Dermis blood vessel endothelial cell (primary cell): Measurements from ENCODE around the gene ABITRAM. TPM values are rescaled to one million over a fixed set of nuclear protein-coding genes. Genes with fewer than 3 reads are reported as not detected.
"Not testable (repeated sequence)": the region's sequence is repeated elsewhere in the genome, so short reads cannot be mapped to it uniquely, and the experiment has no call there.

Experiments used
- DNase-seq: peaks from one replicate; pipeline ENCODE4 v3.0.0; 2010
- total RNA-seq: library from RNA; depleted of rRNA; stranded (reverse); fragments of >200 nt; gene quantifications from 2 replicates; pipeline ENCODE4 v1.2.3, GENCODE V29; 2014

ABITRAM gene
- total RNA-seq, 1 donor from 2014 or later, result 3.1 TPM

DNA sequence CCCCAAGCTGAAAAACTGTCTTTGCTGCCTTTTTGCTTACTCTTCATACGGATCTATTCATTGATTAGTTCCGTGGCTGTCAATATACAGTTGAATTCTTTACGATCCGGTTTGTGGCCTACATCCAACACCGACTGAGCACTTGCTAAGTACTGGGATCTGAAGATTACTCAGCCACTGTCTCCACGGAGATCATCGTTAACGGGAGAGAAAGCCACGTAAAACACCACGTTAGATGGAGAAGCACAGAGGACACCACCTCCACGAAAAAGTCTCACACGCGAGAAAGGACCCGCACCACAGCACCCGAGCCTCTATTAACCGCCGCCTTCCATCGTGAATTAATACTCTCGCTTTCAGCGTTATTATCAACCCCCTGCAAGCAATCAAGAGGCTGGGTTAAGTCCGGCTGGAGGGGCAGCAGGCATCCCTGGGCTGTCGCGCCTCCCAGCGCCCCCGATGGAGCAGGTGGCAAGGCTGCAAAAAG is 926 bp upstream of the ABITRAM start:
- no peak for DNase-seq

DNA sequence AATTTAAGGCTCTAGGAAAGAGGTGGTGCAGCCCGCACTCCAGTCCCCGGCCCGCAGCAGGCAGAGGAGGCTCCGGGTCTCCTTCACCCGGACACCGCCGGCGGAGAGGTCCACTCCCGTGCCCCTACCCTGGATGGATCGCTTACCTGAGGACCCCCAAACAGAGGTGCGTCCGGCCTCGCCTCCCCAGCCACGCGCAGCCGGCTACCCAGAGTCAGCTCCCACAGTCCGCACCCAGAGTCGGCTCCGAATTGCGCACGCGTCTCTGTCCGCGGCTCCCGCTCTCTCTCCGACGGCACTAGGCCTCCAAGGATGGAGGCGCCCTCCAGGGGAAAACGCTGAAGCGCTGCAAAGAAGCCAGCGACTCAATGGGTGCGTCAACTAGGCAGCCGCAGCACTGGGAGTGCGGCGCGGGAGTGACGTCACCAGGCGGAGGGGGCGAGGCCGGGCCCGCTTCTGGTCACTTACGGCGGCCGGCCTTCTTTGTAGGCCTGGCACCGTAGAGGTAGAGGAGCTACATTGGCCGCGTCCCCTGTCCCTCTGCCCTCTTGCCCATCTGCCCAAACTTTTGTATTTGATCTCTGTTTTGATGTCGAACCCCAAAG is 380 bp upstream of the ABITRAM start, which contains the start of gene ELP1:
ELP1 (minus strand) TSS at position 407 of the 605 bp plus-strand sequence. CDS start 2,978 bp downstream, outside the sequence.
- peak; percentile 97 for DNase-seq

DNA sequence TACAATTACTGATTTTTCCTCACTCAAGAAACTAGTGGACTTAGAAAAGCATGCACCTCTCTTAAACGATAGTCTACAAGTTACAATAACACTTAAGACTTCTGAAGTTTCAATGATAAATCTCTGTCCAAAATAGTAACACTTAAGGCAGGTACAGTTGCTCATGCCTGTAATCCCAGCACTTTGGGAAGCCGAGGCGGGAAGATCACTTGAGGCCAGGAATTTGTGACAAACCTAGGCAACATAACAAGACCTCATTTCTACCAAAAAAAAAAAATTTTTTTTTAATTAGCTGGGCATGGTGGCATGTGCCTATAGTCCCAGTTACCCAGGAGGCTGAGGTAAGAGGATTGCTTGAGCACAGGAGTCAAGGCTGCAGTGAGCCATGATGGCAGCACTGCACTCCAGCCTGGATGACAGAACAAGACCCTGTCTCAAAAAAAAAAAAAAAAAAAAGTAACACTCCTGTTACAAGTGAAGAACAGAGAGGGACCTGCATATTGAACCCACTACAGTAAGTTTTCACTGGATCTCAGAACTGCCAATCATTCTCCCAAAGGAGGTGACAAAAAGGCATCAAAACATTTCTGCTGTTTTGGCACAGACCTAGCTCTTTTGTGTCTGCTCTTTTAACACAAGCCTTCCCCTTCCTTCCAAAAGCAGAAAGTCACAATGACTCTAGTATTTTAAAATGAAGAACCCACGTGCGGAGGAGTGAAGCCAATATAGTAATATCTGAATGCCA is 3.5 kb downstream of the ABITRAM start:
- DNase-seq, result no peak

DNA sequence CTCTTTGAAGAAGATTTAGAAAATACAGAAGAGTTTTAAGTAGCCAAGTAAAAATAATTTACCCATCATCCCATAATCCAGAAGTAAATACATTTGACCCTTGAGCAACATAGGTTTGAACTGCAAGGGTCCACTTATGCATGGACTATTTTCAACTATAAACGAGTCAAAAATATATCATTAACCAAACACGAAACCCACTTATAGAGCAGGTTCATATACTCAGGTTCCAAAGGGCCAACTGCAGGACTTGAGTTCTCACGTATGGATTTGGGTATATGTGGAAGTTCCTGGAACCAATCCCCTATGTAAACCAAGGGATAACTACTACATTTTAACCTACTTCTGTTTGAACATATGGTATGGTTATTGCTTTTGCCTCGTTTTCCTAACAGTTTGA is 5.8 kb downstream of the ABITRAM start:
- no peak for DNase-seq

DNA sequence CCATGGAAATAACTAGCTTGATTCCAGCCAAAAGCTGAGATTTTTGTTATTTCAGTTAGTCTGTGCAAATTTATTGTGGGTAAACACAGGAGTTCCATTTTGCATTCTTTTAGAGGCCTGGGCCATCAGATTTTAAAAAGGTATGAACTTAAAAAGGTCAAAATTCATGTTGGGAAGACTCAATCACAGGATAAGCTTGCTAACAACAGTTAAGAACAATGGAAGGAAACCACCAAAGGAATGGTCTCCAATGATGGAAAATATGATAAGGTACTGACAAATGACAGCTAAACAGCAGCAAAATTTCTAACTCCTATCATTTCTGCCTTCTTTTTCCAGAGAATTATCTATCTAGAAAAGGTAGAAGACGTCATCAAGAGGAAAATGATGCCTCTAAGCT is 16.0 kb downstream of the ABITRAM start:
- DNase-seq, result peak; percentile 86

DNA sequence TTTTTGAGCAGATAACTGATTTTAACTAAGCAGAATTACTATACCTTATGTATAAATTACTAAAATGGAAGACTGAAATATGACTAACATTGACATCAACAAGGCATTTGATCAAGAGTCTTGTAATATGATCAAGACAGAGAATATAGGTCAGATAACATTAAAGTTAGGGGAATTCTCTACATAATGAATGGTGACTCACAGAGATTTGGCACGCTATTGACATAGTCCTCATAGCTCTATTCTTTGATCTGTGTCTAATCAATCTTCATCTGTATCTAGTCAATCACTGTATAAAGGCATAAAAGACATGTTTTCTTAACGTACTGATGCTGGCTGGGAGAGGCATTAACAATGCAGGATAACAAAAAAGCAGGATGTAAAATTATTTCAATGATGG is 17.4 kb downstream of the ABITRAM start:
- DNase-seq, result peak; percentile 62

DNA sequence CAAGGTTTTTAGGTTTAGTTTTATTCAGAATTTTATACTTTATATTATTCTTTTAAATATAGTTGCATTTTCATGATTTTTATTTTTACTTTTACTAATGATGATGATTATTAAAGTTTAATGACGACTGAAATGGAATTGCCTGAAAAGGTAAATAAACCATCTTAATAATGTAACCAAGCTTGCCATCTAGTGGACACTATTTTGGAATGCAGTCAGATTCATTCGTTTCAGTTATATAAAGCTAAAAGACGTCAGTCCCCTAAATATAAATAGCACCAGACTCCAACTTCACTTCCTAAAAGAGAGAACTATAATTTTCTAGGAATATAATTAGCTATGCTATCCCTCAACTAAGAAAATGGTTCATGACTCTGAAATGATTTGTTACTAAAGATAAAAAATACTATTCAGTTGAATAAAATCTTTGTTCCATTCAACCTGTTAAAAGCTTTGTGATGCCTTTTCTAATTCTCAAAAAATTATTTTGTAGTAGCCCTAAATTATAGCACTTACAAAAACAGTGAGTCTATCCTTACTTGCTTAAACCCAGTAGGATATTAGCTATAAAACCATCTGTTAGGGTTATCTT is 19.9 kb downstream of the ABITRAM start:
- DNase-seq, result peak; percentile 82

DNA sequence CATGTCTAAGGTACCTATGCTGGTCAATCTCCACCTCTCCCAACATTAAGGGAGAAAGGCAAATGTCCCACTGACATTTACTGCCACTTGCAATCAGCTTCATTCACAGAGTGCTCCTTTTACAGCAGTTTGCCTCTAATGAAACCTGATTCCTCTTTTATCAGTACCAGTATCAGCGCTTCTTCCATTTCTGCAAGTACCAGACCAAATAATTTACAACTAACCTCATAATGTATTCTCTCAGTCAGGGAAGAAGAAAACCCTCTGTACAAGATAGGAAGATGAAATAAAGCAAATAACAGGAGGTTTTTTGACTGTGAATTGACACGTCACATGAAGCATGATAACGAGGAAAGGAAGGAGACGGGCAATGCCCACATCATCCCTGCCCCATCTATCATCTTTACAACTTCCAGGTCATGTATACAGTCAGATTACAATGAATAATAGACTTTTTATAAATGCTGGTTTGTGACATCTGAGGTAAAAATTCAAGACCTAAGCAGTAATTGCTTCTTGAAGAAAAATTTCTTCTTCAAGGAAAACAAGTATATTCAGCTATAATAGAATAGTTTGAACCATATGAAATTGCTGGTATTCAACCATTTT is 21.9 kb downstream of the ABITRAM start:
- DNase-seq, result no peak

DNA sequence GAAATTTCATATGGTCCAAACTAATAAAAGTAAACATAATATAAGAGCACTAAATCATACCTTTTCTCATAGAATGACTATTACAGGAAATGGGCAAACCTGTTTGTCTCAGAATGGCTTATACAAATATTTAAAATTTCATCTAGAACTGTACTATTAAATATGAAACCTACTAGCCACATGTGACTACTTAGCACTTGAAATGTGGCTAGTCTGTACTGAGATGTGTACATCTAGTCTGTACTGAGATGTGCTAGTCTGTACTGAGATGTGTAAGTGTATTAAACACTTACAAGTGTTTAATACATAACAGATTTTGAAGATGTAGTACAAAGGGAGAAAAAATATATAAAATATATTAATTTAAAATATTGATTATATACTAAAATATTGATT is 22.4 kb downstream of the ABITRAM start:
- DNase-seq, result no peak

DNA sequence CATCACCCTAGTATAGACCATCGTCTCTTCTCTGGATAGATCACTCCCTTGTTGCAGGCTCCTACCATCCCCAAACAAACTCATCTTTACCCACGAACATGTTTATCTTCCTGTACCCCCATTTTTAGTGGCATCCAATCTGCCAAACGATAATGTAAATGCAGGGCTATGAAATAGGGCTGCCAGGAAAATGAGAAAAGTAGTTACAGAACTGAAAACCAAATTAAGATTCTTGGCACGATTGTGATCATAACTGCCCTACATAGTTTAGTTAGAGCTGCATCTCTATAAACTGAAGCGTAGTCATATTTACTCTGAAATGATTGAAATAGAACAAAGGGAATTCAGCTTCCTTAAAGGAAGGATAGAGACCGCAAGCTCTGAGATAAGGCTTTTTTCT is 26.1 kb downstream of the ABITRAM start:
- DNase-seq, result no peak

DNA sequence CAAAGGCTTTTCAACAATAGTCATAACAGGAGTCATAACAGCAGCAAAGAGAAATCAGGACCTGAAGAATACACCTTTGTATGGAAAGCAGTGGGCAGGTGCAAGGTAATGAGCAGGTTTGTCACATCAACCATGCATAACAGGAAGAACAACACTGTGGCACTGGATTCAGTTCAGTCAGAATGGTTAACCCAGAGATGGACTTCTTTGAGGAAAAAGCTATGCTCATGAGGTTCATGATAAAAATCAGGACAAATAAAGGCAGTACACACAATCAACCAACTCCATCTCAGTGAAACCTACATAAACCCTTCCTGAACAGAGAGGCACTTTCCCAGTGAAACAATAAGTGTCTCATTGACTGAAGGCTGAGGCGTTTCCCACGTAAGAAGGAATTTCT is 27.0 kb downstream of the ABITRAM start:
- no peak for DNase-seq

DNA sequence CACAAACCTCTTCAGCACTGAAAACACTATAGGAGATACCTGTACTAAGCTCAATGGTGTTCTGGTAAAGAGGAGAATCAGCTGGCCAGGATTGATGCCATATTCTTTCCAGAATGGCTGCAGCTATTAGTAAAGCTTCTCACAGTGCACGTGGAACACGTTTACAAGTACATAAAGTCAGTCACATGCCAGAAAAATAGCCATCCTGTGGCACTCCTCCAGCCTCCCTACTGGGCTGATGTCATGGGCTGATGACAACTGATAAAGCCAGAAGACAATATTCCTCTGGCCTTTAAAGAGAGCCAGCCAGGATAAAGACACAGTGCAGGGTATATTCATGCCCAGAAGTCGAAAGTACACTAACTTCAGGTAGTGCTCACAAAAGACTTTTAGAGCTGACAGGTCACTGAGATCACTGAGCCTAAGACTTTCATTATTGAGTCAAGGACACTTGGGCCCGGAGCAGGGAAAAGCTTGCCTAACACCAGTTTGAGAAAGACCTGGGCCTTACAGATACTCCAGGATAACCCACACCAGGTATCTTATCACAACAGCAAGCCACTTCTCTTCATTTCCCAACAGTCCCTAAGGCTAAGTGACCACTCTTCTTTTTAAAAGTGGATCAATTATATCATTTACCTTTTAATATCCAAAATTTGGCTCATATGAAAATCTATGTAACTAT is 29.4 kb downstream of the ABITRAM start:
- DNase-seq, result peak; percentile 27

DNA sequence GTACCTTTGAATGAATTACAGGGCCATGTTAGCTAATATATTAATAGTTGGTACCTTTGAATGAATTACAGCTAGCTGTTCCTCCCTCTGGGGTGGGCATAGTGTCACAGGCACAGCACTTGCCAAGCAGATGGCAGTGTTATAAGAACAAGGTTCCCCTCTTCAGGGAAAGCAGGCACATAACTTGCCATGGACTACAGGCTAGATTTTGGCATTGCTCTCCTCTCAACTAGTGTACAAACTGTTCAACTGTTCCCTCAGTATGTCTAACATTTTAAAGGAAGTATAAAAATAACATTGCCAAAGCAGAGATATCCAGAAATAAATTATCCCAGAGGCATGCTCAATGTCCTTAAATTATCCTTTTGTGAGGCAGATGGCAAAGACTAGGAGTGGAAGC is 33.7 kb downstream of the ABITRAM start:
- no peak for DNase-seq

DNA sequence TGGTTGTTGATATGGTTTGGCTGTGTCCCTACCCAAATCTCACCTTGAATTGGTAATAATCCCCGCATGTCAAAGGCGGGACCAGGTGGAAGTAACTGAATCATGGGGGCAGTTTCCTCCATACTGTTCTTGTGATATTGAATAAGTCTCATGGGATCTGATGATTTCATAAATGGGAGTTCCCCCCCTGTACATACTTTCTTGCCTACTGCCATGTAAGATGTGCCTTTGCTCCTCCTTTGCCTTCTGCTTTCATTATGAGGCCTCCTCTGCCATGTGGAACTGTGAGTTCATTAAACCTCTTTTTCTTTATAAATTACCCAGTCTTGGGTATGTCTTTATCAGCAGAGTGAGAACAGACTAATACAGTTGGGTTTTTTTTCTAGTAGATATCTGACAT is 37.2 kb downstream of the ABITRAM start:
- not testable (repeated sequence) for DNase-seq

DNA sequence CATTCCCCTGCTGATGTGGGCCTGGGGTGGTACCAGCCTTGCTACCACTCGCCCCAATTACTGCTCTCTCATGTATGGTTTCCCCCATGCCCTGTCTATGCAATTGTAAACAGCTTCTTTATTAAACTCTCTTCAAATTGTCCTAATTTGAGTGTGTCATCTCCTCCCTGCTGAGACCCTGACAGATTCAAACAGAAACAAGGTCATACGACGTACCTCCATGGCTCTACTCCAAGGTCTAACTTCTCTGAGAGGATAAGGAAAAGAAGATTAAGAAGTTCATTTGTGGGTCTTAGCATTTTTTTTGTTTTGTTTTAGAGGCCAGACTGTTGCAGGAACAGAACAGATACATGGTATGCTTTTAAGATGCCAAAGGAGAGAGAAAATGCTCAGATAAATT is 38.0 kb downstream of the ABITRAM start:
- no peak for DNase-seq

DNA sequence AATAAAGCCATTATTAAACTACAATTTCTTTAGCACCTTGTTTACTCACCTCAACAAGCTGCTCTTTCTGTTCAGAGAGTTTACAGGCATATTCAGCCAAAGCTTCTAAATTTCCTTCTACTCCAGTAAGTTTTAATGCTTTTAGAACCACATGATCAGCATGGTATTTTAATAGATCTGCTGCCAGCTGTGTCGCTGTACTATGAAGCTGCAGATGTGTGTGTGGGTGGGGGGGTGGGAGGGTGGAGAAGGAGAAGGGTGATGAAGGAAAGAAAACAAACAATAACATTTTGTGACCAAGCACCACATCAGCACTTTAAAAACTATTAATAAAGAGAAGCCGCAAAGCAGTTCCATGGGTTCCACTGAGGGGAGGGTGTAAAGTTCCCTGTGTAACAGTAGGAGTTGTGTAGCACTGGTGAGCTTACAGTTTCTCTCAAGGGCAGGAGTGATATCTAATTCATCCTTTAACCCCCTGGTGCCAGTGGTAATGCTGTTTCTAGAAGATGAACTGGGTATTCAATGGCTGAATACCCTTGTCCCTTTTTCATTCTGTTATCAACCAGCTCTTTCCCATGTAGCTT is 38.5 kb downstream of the ABITRAM start:
- no peak for DNase-seq

DNA sequence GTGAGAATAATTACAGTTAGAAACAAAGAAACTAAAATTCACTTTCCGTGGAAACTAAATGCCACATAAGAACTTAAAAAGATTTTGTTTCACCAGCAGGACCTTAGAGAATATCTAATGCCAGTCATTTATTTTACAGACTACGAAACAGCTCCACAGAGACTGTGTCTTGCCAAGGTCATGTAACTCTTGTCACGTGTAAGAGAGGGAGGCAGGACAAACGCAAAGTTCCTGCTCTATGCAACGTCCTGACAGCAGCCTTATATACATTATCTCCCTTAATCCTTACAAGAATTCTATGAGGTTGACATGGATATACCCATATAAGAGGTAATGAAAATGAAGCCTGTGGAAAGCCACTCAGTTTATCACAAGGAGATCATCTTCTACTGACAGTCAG is 39.7 kb downstream of the ABITRAM start:
- no peak for DNase-seq

DNA sequence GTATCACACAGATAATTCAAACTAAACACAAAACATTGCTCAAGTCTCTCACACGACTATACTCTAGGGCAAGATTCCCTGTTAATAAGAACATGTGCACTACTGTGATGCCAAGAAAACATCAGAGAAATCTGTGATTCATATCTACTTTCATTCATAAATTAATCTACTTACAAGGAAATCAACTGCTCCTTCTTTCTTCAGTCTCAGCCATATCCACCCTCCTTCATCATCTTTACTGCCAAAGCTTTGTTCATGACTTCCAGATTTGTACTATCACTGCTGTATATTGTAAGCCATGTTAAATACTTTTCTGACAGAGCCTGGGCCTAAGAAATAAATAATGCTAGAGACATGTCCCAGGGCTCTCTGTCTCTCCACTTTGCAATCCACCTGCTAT is 44.0 kb downstream of the ABITRAM start:
- DNase-seq, result no peak

DNA sequence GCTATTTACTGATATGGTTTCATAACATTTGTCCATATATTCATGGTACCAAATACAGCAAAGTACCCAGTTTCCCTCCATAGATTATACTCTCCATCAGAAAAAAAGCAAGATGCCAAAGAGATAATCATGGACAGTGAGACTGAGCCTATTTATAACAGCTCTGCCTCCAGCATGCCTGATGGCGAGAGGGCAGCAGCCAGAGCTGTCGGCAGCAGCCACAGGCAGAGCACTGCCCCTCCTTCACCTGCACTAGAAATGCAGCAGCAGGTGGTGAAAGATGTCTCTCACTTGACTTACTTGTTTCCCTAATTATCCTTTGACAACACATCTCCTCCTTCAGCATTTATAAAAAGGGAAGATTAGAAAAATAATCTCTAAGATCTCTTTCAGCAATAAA is 46.7 kb downstream of the ABITRAM start:
- no peak for DNase-seq

DNA sequence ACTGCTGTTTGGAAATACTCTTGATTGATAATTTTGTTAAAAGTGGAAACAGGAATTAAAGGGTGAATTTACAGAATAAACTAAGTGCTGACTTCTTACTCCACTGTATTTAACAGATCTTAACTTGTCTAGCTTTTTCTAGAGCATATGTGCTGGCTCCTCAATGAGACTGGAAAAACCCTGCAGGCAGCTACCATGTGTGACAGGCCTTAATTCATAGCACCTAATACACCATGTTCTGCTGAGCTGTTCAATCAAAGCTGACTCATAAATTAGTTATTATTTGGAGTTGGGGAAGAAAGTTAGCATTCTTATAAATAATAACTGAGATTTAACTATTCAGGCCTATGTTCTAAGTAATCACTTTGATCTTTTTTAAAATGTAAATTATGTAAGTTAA is 49.7 kb downstream of the ABITRAM start:
- no peak for DNase-seq
